Glutamatergic neuron (in vitro differentiated cells): ENCODE data around the gene SURF2. TPM values are rescaled to one million over a fixed set of nuclear protein-coding genes. Genes with fewer than 3 reads are reported as not detected.

Experiments used
- DNase-seq: peaks from one replicate; pipeline ENCODE4 v3.0.0; 2022
- H3K27ac Mint-ChIP-seq: one replicate; pipeline ENCODE4 v1.8.0; 2020; ENCODE audit warnings: mild to moderate bottlenecking, mixed read lengths, inconsistent platforms; ENCODE audit not compliant: unreplicated experiment
- H3K27me3 Mint-ChIP-seq: one replicate; pipeline ENCODE4 v1.8.0; 2020; ENCODE audit warnings: mild to moderate bottlenecking, moderate library complexity, mixed read lengths, inconsistent platforms; ENCODE audit not compliant: unreplicated experiment
- H3K36me3 Mint-ChIP-seq: one replicate; pipeline ENCODE4 v1.8.0; 2020; ENCODE audit warnings: mild to moderate bottlenecking, mixed read lengths, inconsistent platforms; ENCODE audit not compliant: unreplicated experiment
- H3K4me1 Mint-ChIP-seq: one replicate; pipeline ENCODE4 v1.8.0; 2020; ENCODE audit warnings: mild to moderate bottlenecking, low read depth, mixed read lengths, inconsistent platforms; ENCODE audit not compliant: unreplicated experiment
- H3K4me3 Mint-ChIP-seq: one replicate; pipeline ENCODE4 v1.8.0; 2020; ENCODE audit warnings: mild to moderate bottlenecking, mixed read lengths, inconsistent platforms; ENCODE audit not compliant: unreplicated experiment
- H3K9me3 Mint-ChIP-seq: one replicate; pipeline ENCODE4 v1.8.0; 2020; ENCODE audit warnings: mild to moderate bottlenecking, moderate library complexity, mixed read lengths, inconsistent platforms; ENCODE audit not compliant: unreplicated experiment
- total RNA-seq: library from RNA; stranded (reverse); fragmentation: NEBNext Ultra II Directional; extraction: Animal tissue kit (Norgen Biotek cat#: 25700); gene quantifications from one replicate; pipeline ENCODE4 v1.2.1, GENCODE V29; 2021; ENCODE audit not compliant: unreplicated experiment
- TF ChIP-seq, protein P1 (sequence below): fragments of 200-600 bp; sonication (generic); IDR thresholded peaks from one replicate; pipeline ENCODE4 v1.5.0; 2021; ENCODE audit not compliant: partially characterized antibody, unreplicated experiment

Gene SURF2
- total RNA-seq, 1 donor from 2014 or later: 24.0 TPM

DNA sequence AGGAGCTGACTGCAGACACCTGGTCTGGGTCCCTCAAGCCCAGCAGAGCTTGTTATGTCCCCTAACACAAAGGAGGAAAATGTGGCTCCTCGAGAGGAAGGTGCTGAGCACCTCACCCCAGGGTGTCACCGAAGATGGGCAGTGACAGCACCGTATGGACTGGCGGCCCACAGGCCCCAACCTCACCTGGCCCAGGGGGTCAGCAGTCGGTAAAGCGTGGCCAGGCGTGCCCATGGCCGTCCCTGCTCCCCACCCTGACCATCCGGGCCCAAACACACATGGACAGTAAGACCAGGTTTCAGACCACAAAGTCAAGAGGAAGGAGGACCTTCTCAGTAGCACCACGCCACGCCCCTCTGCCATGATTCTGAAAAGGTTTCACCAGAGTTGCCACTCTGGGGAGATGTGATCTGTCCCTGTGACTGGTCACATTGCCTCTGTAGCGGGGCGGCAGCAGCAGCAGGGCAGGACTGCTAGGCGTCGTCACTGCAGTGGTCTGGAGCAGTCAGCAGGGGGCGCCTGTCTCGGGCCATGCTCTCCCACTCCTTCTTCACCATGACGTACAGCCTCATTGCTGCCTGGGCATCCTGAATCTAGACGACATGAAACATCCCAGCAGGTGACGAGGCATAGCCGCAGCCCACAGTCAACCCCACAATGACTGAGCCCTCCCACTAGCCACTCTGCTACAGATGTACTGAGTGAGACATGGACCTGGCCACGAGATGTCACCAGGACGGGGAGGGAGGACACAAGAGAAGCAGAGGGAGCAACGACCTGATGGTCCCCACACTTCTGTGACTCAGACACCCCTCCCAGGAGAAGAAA, 50.3 kb downstream of the SURF2 start:
- no peaks in the 10 kb centered on the region for H3K4me1 Mint-ChIP-seq
- peaks cover 5% of the 10 kb centered on the region for H3K36me3 Mint-ChIP-seq
- H3K27ac Mint-ChIP-seq: peak overlapping the region; percentile 48
- peaks cover 4% of the 10 kb centered on the region for H3K27me3 Mint-ChIP-seq
- TF ChIP-seq, protein P1, sequence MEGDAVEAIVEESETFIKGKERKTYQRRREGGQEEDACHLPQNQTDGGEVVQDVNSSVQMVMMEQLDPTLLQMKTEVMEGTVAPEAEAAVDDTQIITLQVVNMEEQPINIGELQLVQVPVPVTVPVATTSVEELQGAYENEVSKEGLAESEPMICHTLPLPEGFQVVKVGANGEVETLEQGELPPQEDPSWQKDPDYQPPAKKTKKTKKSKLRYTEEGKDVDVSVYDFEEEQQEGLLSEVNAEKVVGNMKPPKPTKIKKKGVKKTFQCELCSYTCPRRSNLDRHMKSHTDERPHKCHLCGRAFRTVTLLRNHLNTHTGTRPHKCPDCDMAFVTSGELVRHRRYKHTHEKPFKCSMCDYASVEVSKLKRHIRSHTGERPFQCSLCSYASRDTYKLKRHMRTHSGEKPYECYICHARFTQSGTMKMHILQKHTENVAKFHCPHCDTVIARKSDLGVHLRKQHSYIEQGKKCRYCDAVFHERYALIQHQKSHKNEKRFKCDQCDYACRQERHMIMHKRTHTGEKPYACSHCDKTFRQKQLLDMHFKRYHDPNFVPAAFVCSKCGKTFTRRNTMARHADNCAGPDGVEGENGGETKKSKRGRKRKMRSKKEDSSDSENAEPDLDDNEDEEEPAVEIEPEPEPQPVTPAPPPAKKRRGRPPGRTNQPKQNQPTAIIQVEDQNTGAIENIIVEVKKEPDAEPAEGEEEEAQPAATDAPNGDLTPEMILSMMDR: peak; percentile 91
- peak; percentile 91 for DNase-seq
- H3K9me3 Mint-ChIP-seq: peaks cover 5% of the 10 kb centered on the region
- H3K4me3 Mint-ChIP-seq: no peak overlapping the region

DNA sequence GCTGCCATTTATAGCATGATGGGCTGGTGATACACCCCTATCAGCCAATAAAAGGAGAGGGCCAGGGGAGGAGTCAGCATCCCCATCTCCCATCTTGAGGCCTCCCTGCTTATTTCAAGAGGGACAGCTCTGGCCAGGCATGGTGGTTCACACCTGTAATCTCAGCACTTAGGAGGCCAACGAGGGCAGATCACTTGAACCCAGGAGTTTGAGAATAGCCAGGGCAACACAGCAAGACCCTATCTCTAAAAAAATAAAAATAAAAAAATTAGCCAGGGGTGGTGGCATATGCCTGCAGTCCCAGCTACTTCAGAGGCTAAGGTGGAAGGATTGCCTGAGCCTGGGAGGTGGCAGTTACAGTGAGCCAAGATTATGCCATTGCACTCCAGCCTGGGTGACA, 51.7 kb downstream of the SURF2 start:
- no peak for DNase-seq
- Mint-ChIP-seq H3K27ac (no peak overlapping the region), H3K4me3 (no peak overlapping the region), H3K9me3 (peaks cover 5% of the 10 kb centered on the region), H3K27me3 (peaks cover 4% of the 10 kb centered on the region), H3K4me1 (no peaks in the 10 kb centered on the region), H3K36me3 (peaks cover 5% of the 10 kb centered on the region)
- TF ChIP-seq, protein P1: no peak

Other genes with a start within 250 kb of the SURF2 start
- gene RALGDS, start 235.3 kb upstream of the SURF2 start, total RNA-seq: 449 TPM
- gene GBGT1, start 192.6 kb upstream of the SURF2 start, total RNA-seq: 1.3 TPM
- not detected for gene OBP2B, start 147.3 kb upstream of the SURF2 start, total RNA-seq
- not detected for gene ABO, start 81.3 kb upstream of the SURF2 start, total RNA-seq
- gene SURF6, start 20.4 kb upstream of the SURF2 start, total RNA-seq: 15.0 TPM
- 35.7 TPM for gene MED22, start 8.4 kb upstream of the SURF2 start, total RNA-seq
- gene RPL7A, start 8.3 kb upstream of the SURF2 start, total RNA-seq: 1,442 TPM
- 56.1 TPM for gene SURF1, start 63 bp upstream of the SURF2 start, total RNA-seq
- 111 TPM for gene SURF4, start 19.5 kb downstream of the SURF2 start, total RNA-seq
- gene STKLD1, start 19.8 kb downstream of the SURF2 start, total RNA-seq: 2.6 TPM
- gene REXO4, start 61.5 kb downstream of the SURF2 start, total RNA-seq: 20.4 TPM
- 27.9 TPM for gene ADAMTS13, start 65.8 kb downstream of the SURF2 start, total RNA-seq
- 45.4 TPM for gene CACFD1, start 103.4 kb downstream of the SURF2 start, total RNA-seq
- gene SLC2A6, start 122.5 kb downstream of the SURF2 start, total RNA-seq: 104 TPM
- not detected for gene MYMK, start 168.4 kb downstream of the SURF2 start, total RNA-seq
- gene ADAMTSL2, start 178.2 kb downstream of the SURF2 start, total RNA-seq: 1.3 TPM